A673 (cell line): ENCODE results near the gene EMC9. TPM values are rescaled to one million over a fixed set of nuclear protein-coding genes. Genes with fewer than 3 reads are reported as not detected.

ENCODE experiments used
- BruUV-seq: library from RNA; stranded (reverse); fragments of 400-500 nt; replicated peaks from 2 replicates; lab custom pipeline; 2021; lab: Mats Ljungman, UMichigan
- CTCF ChIA-PET: fragments of 300-600 bp; sonication (Branson Sonifier 250); formaldehyde crosslinking; loops from one replicate; lab custom pipeline; 2022; ENCODE audit warnings: antibody characterized with exemption; lab: Charles Lee
- POLR2A ChIA-PET: fragments of 300-600 bp; sonication (Branson Sonifier 250); formaldehyde crosslinking; loops from one replicate; lab custom pipeline; 2022; ENCODE audit warnings: antibody characterized with exemption; ENCODE audit not compliant: low non-redundant PET; lab: Charles Lee
- DNase-seq: peaks from one replicate; pipeline ENCODE4 v3.0.0-alpha.2; 2015; ENCODE audit warnings: low spot score
- H3K27ac ChIP-seq: fragments of 200-600 bp; sonication (generic); 2 replicates; pipeline ENCODE4 v1.5.1; 2016; ENCODE audit warnings: mixed run types, low read depth, mild to moderate bottlenecking, mixed read lengths, antibody characterized with exemption, low read length; ENCODE audit not compliant: poor library complexity, severe bottlenecking
- H3K27me3 ChIP-seq: fragments of 200-600 bp; sonication (generic); replicated peaks from 2 replicates; pipeline ENCODE4 v1.6.1; 2017; ENCODE audit warnings: mixed run types, low read depth, mild to moderate bottlenecking, mixed read lengths, antibody characterized with exemption, low read length; ENCODE audit not compliant: insufficient read depth, poor library complexity
- H3K36me3 ChIP-seq: fragments of 200-600 bp; sonication (generic); 2 replicates; pipeline ENCODE4 v1.6.1; 2016; ENCODE audit warnings: mixed run types, mild to moderate bottlenecking, mixed read lengths, antibody characterized with exemption, low read length; ENCODE audit not compliant: insufficient read depth, poor library complexity, severe bottlenecking
- H3K4me1 ChIP-seq: fragments of 200-600 bp; sonication (generic); 2 replicates; pipeline ENCODE4 v1.6.1; 2017; ENCODE audit warnings: mixed run types, mild to moderate bottlenecking, mixed read lengths, antibody characterized with exemption, low read length; ENCODE audit not compliant: insufficient read depth, poor library complexity, severe bottlenecking
- H3K4me3 ChIP-seq: fragments of 200-600 bp; sonication (generic); 2 replicates; pipeline ENCODE4 v1.5.1; 2016; ENCODE audit warnings: low read depth, mixed run types, mild to moderate bottlenecking, mixed read lengths, low read length; ENCODE audit not compliant: poor library complexity, severe bottlenecking
- H3K9me3 ChIP-seq: fragments of 200-600 bp; sonication (generic); 2 replicates; pipeline ENCODE4 v1.6.1; 2016; ENCODE audit warnings: mixed run types, low read depth, mild to moderate bottlenecking, mixed read lengths, antibody characterized with exemption, low read length; ENCODE audit not compliant: poor library complexity, severe bottlenecking
- CTCF ChIP-seq: fragments of 300-800, 200-600 bp; sonication (generic); conservative IDR thresholded peaks from 2 replicates; pipeline ENCODE4 v1.5.1; 2017; ENCODE audit warnings: low read depth, mild to moderate bottlenecking, antibody characterized with exemption, low read length, moderate library complexity, mixed read lengths
- EZH2 ChIP-seq: fragments of 200-600 bp; sonication (generic); IDR thresholded peaks from 2 replicates; pipeline ENCODE4 v1.6.1; 2017; ENCODE audit warnings: borderline replicate concordance, low read depth, mild to moderate bottlenecking, mixed read lengths, antibody characterized with exemption, low read length; ENCODE audit not compliant: poor library complexity, severe bottlenecking
- intact Hi-C: fragments of 100-400 bp; cut with micrococcal nuclease; formaldehyde crosslinking; loops from one replicate; pipeline ENCODE4 v1.10.0; 2022; ENCODE audit not compliant: unreplicated experiment
- total RNA-seq: library from RNA; stranded (reverse); gene quantifications from 2 replicates; pipeline ENCODE4 v1.2.3, GENCODE V29; 2021

EMC9 gene
- total RNA-seq, 1 experiment from 2014 or later, result 36.8 TPM

- ChIA-PET POLR2A (interaction anchor here (0.6 to 2.0 kb wide), 4 partner anchors 15 to 31 kb away, joined by 3 to 13 read pairs (median 3); partner anchors contain the start of genes EMC9, PCK2 and PSME2), CTCF (interaction anchor here (1.2 kb wide), 1 partner anchor 57 kb away, joined by 3 read pairs; no protein-coding TSS in a partner anchor)
- no peak for TF ChIP-seq CTCF
- no peak for TF ChIP-seq EZH2
- Histone ChIP-seq H3K4me3 (peak overlapping the region; percentile 82), H3K27ac (peak overlapping the region; percentile 99), H3K4me1 (peaks cover 14% of the 10 kb centered on the region), H3K36me3 (peaks cover 26% of the 10 kb centered on the region), H3K9me3 (no peaks in the 10 kb centered on the region), H3K27me3 (no peaks in the 10 kb centered on the region)
- intact Hi-C loops, result loop anchor here (2.0 kb wide), 1 partner anchor 25 kb away; the partner anchor contains the start of gene EMC9
- DNase-seq, result no peak
- no TSS peak for BruUV-seq
These were observed 25.8 kb downstream of the EMC9 start for GRCh38 chr14:24115422-24116127.

DNA sequence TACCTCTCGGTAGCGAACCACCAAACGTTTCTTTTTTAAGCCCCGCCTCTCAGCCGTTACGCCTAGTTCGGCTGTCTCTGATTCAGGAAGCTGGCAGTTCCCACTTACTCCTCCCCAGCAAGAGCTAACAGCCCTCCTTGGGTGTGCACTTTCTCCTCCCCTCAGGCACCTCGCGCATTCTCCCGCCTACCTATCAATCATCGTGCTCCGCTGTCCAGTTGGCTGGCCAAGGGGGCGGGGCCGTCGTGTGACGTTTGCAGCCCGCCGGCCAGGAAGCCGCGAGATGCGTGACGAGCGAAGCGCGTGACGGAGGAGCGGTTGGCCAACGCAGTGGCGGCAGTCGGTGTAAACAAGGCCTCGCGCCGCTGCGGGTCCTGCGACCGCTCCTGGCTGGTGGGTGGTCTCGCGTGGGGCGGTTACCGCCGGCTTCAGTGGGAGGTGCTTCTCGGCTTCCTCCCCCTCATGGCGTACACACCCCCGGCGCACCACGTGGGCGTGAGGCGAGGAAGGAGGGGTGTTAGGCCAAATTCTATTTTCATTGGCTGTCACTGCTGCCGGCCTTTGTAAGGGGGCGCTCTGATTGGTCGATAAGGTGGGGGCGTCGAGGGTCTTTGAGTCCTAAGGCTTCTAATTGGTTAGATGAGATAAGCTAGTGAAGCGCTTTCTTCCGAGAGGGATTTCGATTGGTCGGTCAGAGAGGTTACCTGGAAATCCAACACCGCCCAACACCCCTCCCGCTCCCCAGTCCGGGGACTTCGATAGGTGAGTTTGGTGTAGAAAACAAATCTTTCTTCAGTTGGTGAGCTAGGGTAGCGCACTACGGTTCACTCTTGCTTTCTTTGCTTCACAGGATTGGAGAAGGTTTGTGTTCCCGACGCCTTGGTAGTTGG, 26.6 kb downstream of the EMC9 start, which contains the start of the genes DCAF11 and NRL:
DCAF11 (plus strand) TSS at position 246 of the 890 bp plus-strand sequence. CDS start 818 bp downstream, outside the sequence.
NRL (minus strand) TSS at position 418 of the 890 bp plus-strand sequence. CDS start 32,101 bp downstream, outside the sequence.
- H3K9me3 ChIP-seq, result no peaks in the 10 kb centered on the region
- BruUV-seq, result TSS peak; percentile 64
- CTCF ChIA-PET, result interaction anchor here (1.2 to 1.8 kb wide), 2 partner anchors 46 to 56 kb away, joined by 3 to 6 read pairs; partner anchors contain the start of gene IRF9

More for the DNA sequence above, 26.6 kb downstream of the EMC9 start, which contains the start of the genes DCAF11 and NRL:
- peak; percentile 100 for DNase-seq
- POLR2A ChIA-PET, result interaction anchor here (0.5 to 2.0 kb wide), 8 partner anchors 9 to 157 kb away, joined by 3 to 13 read pairs (median 3); partner anchors contain the start of genes EMC9, PCK2, PSME2 and RABGGTA
- Histone ChIP-seq H3K27ac (peak within 1 kb of the TSS; percentile 99), H3K27me3 (no peaks in the 10 kb centered on the region), H3K4me1 (peaks cover 14% of the 10 kb centered on the region), H3K4me3 (peak within 1 kb of the TSS; percentile 82), H3K36me3 (peaks cover 23% of the 10 kb centered on the region)
- intact Hi-C loops, result loop anchor here (2.0 kb wide), 1 partner anchor 26 kb away; the partner anchor contains the start of gene EMC9
- TF ChIP-seq EZH2, result no peak
- TF ChIP-seq CTCF, result no peak
